ENCODE results near the gene C2orf49.
"Not testable (repeated sequence)": the region's sequence is repeated elsewhere in the genome, so short reads cannot be mapped to it uniquely, and the experiment has no call there.

C2orf49 gene

DNA sequence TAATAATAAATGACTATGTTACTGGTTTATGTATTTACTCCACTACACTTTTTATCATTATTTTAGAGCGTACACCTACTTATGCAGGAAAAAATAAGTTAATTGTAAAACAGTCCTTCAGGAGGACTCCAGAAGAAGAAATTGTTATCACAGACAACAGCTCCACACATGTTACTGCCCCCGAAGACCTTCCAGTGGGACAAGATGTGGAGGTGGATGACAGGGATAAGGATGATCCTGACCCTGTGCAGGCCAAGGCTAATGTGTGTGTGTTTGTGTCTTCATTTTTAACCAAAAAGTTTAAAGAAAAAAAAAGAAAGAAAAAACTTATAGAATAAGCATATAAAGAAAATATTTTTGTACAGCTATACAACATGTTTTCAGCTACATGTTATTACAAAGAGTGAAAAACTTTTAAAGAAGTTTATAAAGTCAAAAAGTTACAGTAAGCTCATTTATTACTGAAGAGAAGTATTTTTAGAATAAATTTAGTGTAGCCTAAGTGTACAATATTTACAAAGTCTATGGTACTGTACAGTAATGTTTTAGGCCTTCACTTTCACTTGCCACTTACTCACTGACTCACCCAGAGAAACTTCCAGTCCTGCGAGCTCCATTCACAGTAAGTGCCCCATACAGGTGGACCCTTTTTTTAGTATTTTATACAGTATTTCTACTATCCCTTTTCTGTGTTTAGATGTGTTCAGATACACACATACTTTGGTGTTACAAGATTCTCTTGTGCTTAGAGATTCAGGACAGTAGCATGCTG is 15.3 kb upstream of the C2orf49 start:
- no peak overlapping the region for H3K27ac ChIP-seq (ENCODE audit: low read depth, low read length)
- H3K4me1 ChIP-seq (ENCODE audit: insufficient read depth, low read length): peaks cover 18% of the 10 kb centered on the region; the same call in 1 of the 2 replicates
- 94% methylated on average over 2 of the region's 3 CpGs for WGBS

DNA sequence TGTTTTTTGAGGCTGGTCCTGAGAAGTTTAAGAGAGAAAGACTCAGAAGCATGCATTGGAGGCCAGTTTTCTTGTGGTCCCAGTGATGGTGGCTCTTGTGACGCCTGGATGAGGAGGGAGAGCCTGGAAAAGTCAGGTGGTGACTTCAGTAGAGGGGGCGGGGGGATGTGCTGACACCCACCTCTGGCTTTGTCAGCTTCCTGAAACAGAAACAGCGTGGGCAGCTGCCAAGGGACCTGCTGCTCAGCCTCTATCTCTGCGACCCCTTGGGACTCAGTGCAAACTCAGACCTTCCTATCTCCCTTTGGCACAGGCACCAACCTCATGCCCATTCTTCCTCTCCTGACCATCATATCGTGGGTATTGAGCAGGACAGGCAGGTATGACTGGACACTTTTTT is 14.2 kb upstream of the C2orf49 start:
- Histone ChIP-seq H3K27ac (ENCODE audit: low read depth, low read length) (no peak overlapping the region), H3K4me3 (ENCODE audit: low read length) (no peak overlapping the region), H3K4me1 (ENCODE audit: insufficient read depth, low read length) (peaks cover 18% of the 10 kb centered on the region; the same call in 1 of the 2 replicates), H3K27me3 (ENCODE audit: insufficient read depth, low read length) (no peaks in the 10 kb centered on the region), H3K9ac (ENCODE audit: low read depth, low read length) (no peak overlapping the region), H3K9me3 (ENCODE audit: insufficient read depth, low read depth, low read length) (no peaks in the 10 kb centered on the region), H3K36me3 (ENCODE audit: insufficient read depth, low read length) (no peaks in the 10 kb centered on the region)
- WGBS: 90% methylated on average over 5 of the region's 5 CpGs

More for the DNA sequence above, 15.3 kb upstream of the C2orf49 start:
- no peaks in the 10 kb centered on the region for H3K36me3 ChIP-seq (ENCODE audit: insufficient read depth, low read length)
- H3K4me3 ChIP-seq (ENCODE audit: low read length): no peak overlapping the region
- no peak overlapping the region for H3K9ac ChIP-seq (ENCODE audit: low read depth, low read length)
- H3K9me3 ChIP-seq (ENCODE audit: insufficient read depth, low read depth, low read length): no peaks in the 10 kb centered on the region
- no peaks in the 10 kb centered on the region for H3K27me3 ChIP-seq (ENCODE audit: insufficient read depth, low read length)

DNA sequence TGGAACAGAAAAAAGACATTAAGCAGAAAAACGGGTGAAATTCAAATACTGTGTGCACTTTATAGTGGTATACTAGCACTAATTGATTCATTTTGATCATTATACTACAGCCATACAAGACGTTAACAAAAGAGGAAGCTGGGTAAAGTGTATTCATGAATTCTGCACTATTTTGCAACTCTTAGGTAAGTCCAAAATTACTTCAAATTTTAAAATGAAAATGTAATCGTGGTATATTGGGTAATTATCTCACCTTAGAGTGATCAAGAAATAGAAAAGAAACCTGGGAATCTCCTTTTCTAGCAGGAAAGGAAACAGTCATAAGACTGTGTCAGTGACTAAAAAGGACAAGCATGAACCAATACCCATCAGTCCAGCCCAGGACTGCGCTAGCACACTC is 13.2 kb upstream of the C2orf49 start:
- Histone ChIP-seq H3K4me1 (ENCODE audit: insufficient read depth, low read length) (peaks cover 18% of the 10 kb centered on the region; the same call in 1 of the 2 replicates), H3K9ac (ENCODE audit: low read depth, low read length) (no peak overlapping the region), H3K27me3 (ENCODE audit: insufficient read depth, low read length) (no peaks in the 10 kb centered on the region), H3K9me3 (ENCODE audit: insufficient read depth, low read depth, low read length) (no peaks in the 10 kb centered on the region), H3K27ac (ENCODE audit: low read depth, low read length) (no peak overlapping the region), H3K36me3 (ENCODE audit: insufficient read depth, low read length) (no peaks in the 10 kb centered on the region), H3K4me3 (ENCODE audit: low read length) (no peak overlapping the region)
- WGBS: 100% methylated on average over 2 of the region's 4 CpGs

DNA sequence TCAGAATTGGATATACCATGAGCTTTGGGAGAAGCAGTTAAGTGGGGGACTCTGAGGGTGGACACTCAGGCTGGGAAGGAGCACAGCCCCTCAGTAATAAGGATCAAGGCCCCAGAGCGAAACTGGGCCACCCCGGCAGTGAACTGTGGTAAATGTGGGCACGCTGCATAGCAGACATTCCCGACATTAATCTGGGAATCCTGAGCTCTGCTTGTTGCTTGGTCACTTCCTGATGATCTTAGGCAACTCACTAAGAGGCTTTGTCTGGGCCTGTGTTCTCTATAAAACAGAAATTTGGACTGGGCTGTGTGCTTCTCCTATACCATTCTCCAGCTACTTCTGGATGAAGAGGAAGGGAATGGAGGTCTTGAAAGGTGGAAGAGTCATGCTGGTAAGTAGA is 12.6 kb upstream of the C2orf49 start:
- Histone ChIP-seq H3K9me3 (ENCODE audit: insufficient read depth, low read depth, low read length) (no peaks in the 10 kb centered on the region), H3K27ac (ENCODE audit: low read depth, low read length) (peak overlapping the region; percentile 22; the same call in 1 of the 2 replicates), H3K4me1 (ENCODE audit: insufficient read depth, low read length) (peaks cover 18% of the 10 kb centered on the region; the same call in 1 of the 2 replicates), H3K9ac (ENCODE audit: low read depth, low read length) (no peak overlapping the region), H3K4me3 (ENCODE audit: low read length) (no peak overlapping the region), H3K27me3 (ENCODE audit: insufficient read depth, low read length) (no peaks in the 10 kb centered on the region), H3K36me3 (ENCODE audit: insufficient read depth, low read length) (no peaks in the 10 kb centered on the region)
- WGBS: 89% methylated on average over 4 of the region's 4 CpGs

DNA sequence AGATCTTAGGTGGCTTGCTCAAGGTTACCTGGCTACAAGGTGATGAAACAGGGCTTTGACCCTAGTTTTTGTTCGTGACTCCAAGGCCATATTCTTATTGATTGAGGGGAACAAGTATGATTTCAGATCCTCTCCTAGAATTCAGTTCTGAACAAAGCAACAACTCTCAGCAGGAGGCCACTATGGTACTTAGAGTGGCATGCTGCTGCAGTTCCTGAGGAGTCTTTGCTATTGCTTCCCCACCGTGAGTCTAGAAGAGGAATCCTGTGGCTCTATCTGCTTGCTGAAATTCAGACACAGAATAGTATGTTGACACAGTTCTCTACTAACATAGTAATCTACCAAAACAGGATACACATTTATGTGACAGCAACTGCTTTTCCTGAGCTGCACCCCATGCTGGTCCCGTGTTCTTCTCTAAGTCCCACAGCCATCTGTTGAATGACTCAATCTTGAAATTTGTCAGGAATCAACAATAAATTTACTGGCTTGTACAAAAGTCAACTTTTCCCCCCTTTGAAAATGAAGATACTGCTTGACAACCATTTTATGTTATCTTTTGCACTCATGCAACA is 11.9 kb upstream of the C2orf49 start:
- Histone ChIP-seq H3K27me3 (ENCODE audit: insufficient read depth, low read length) (0 out of 2 replicates have a peak, but pooled peaks cover 3% of the 10 kb centered on the region), H3K4me3 (ENCODE audit: low read length) (no peak overlapping the region), H3K9ac (ENCODE audit: low read depth, low read length) (no peak overlapping the region), H3K36me3 (ENCODE audit: insufficient read depth, low read length) (no peaks in the 10 kb centered on the region), H3K9me3 (ENCODE audit: insufficient read depth, low read depth, low read length) (no peaks in the 10 kb centered on the region), H3K4me1 (ENCODE audit: insufficient read depth, low read length) (peaks cover 23% of the 10 kb centered on the region), H3K27ac (ENCODE audit: low read depth, low read length) (peak overlapping the region; percentile 22; the same call in 1 of the 2 replicates)
- 82% methylated on average over 3 of the region's 3 CpGs for WGBS

DNA sequence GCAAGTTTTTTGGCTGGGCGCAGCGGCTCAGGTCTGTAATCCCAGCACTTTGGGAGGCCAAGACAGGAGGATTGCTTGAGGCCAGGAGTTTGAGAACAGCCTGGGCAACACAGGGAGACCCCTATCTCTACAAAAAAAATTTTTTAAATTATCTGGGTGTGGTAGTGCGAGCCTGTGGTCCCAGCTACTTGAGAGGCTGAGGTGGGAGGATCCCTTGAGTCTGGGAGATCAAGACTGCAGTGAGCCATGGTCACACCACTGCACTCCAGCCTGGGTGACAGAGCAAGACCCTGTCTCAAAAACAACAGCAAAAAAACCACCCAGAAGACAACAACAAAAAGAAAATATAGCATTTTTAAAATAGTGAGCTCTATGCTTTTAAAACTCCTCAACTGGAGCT is 10.1 kb upstream of the C2orf49 start:
- H3K27ac ChIP-seq (ENCODE audit: low read depth, low read length); H3K27me3 ChIP-seq (ENCODE audit: insufficient read depth, low read length); H3K9me3 ChIP-seq (ENCODE audit: insufficient read depth, low read depth, low read length); H3K4me3 ChIP-seq (ENCODE audit: low read length); H3K9ac ChIP-seq (ENCODE audit: low read depth, low read length); H3K36me3 ChIP-seq (ENCODE audit: insufficient read depth, low read length): not testable (repeated sequence)
- H3K4me1 ChIP-seq (ENCODE audit: insufficient read depth, low read length): peaks cover 23% of the 10 kb centered on the region
- 98% methylated on average over 3 of the region's 3 CpGs for WGBS

DNA sequence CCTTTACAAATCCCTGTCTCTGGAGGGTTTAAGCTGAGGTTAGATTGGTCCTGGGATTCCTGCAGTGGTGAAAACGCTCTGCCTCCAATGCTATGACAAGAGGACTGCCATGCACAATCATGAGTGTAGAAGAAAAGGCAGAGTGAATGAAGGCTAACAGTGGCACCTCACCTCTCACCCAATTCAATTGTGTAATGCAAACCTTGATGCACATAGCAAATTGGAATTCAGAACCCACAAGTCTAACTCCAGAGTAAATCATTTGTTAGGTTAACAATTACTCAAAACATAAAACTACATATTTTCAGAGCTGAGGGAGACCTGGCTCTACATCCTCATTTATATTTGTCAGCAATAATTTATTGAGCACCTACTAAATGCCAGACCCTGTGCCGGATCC is 9.7 kb upstream of the C2orf49 start:
- Histone ChIP-seq H3K4me3 (ENCODE audit: low read length) (no peak overlapping the region), H3K27me3 (ENCODE audit: insufficient read depth, low read length) (0 out of 2 replicates have a peak, but pooled peaks cover 9% of the 10 kb centered on the region), H3K9me3 (ENCODE audit: insufficient read depth, low read depth, low read length) (no peaks in the 10 kb centered on the region), H3K27ac (ENCODE audit: low read depth, low read length) (no peak overlapping the region), H3K4me1 (ENCODE audit: insufficient read depth, low read length) (peaks cover 23% of the 10 kb centered on the region), H3K36me3 (ENCODE audit: insufficient read depth, low read length) (no peaks in the 10 kb centered on the region), H3K9ac (ENCODE audit: low read depth, low read length) (no peak overlapping the region)
- 98% methylated on average over 2 of the region's 2 CpGs for WGBS

DNA sequence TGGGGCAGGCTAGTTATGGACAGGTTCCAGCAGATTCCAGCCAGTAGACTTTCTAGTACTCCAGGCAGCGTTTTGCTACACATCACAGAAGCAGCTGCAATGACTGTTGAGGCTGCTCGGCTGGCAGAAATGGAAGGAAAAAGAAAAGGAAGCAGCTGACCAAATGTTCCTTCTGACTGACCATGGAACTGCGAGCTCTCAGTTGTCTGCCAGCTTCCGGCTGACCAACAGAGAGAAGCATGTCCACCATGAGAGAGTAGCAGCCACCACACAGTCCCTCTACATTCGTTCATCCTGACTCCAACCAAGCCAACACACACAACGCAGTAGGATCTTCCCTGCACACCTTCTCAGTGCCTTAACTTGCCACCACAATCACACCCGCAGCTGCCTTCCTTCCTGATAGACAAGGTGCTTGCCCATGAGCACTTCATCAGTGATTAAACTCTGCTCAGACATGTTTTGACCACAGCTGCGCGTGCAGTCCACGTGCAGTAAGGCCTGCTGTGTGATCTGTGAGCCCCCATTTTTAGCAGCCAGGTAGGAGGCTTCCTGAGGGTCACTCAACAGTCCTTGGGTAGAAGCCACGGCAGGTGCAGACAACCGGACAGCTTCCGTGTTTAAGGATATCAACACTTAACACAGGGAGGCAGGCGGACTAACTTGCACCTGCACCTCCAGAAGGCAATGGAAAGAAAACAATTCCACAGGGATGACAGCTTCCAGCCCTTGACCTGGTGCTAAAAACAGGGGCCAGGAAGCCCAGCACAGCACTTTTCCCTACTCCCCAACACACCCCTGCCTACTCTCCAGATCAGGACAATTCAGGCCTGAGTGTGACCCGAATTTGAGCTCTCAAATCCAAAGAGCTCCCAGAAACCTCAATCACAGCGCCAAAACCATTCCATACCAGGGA is 8.8 kb upstream of the C2orf49 start:
- peak overlapping the region; percentile 54 for H3K9ac ChIP-seq (ENCODE audit: low read depth, low read length)
- H3K27ac ChIP-seq (ENCODE audit: low read depth, low read length): no peak overlapping the region
- peak overlapping the region; percentile 73 for H3K4me3 ChIP-seq (ENCODE audit: low read length)
- H3K4me1 ChIP-seq (ENCODE audit: insufficient read depth, low read length): peaks cover 23% of the 10 kb centered on the region
- no peaks in the 10 kb centered on the region for H3K9me3 ChIP-seq (ENCODE audit: insufficient read depth, low read depth, low read length)
- 0 out of 2 replicates have a peak, but pooled peaks cover 9% of the 10 kb centered on the region for H3K27me3 ChIP-seq (ENCODE audit: insufficient read depth, low read length)
- WGBS: 76% methylated on average over 16 of the region's 16 CpGs
- H3K36me3 ChIP-seq (ENCODE audit: insufficient read depth, low read length): no peaks in the 10 kb centered on the region

DNA sequence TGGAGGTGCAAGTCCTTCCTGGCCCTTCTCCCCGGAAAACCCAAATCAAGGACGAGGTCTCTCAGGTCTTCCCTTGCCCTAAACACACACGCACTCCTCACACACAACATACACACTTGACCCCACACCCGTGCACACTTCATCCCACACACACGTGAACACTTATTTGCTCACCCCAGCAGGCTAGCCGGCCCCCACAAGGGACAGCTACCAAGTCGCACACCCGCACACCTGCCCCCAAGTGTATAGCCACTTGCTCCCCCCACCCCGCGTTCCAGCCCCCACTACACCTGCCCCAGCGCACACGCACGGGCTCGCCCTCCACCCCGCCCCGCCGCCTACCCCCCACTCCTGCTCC is 8.2 kb upstream of the C2orf49 start:
- 2% methylated on average over 14 of the region's 17 CpGs for WGBS
- no peak overlapping the region for H3K27ac ChIP-seq (ENCODE audit: low read depth, low read length)

DNA sequence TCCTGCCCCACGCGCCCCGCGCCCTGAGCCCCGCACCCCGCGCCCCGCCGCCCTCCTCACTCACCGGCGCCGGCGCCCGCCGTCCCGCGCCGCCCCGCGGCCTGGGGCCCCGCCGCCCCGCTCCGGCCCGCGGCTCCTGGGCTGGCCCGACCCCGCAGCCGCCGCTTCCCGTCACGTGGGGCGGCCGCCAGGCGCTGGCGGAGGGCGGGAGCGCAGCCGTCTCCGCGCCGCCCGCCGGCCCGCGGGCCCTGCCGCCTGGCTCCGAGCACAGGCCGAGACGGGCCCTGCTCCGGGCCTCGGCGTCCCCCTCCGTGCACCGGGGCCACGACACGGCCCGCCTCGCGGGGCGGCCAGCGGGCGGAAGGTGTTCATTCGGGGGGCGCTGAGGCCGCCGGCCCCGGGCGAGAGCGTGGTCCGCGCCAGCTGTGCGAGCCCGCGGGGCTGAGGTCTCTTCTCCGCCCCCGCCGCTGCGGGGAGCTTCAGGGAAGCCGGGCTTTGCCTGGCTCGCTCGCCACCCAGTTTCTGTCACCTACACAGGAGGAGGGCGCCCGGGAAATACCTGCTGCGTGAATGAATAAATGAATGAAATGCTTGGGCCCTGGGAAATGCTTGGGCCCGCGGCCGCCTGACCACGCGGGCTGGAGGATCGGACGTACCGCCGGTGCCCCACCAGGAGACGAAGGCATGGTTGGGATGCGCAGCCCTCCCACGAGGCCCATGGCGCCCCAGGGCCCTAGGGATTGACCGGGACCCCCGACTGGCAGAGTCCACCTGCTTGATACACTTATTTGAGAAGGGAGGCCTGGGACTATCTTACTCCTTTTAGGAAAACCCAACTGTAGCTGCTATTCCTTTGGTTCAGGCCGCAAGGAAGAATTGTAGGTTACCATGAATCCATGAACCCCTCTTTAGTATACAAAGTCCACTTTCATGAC is 7.5 kb upstream of the C2orf49 start, which contains the start of gene TGFBRAP1:
Gene TGFBRAP1, minus strand, starts transcription at position 175 of the 935 bp plus-strand sequence. CDS start 21,434 bp downstream, outside the sequence.
- H3K4me3 ChIP-seq (ENCODE audit: low read length): peak within 1 kb of the TSS; percentile 74
- WGBS: 3% methylated on average over 101 of the region's 101 CpGs
- H3K9ac ChIP-seq (ENCODE audit: low read depth, low read length): peak within 1 kb of the TSS; percentile 91
- H3K4me1 ChIP-seq (ENCODE audit: insufficient read depth, low read length): peaks cover 16% of the 10 kb centered on the region
- peak within 1 kb of the TSS; percentile 66 for H3K27ac ChIP-seq (ENCODE audit: low read depth, low read length)
- H3K27me3 ChIP-seq (ENCODE audit: insufficient read depth, low read length): 0 out of 2 replicates have a peak, but pooled peaks cover 9% of the 10 kb centered on the region
- no peaks in the 10 kb centered on the region for H3K9me3 ChIP-seq (ENCODE audit: insufficient read depth, low read depth, low read length)
- peaks cover 10% of the 10 kb centered on the region; the same call in 1 of the 2 replicates for H3K36me3 ChIP-seq (ENCODE audit: insufficient read depth, low read length)

More for the DNA sequence above, 8.2 kb upstream of the C2orf49 start:
- H3K4me3 ChIP-seq (ENCODE audit: low read length): peak overlapping the region; percentile 73
- H3K36me3 ChIP-seq (ENCODE audit: insufficient read depth, low read length): peaks cover 4% of the 10 kb centered on the region; the same call in 1 of the 2 replicates
- H3K27me3 ChIP-seq (ENCODE audit: insufficient read depth, low read length): 0 out of 2 replicates have a peak, but pooled peaks cover 9% of the 10 kb centered on the region
- H3K9ac ChIP-seq (ENCODE audit: low read depth, low read length): peak overlapping the region; percentile 54
- no peaks in the 10 kb centered on the region for H3K9me3 ChIP-seq (ENCODE audit: insufficient read depth, low read depth, low read length)
- H3K4me1 ChIP-seq (ENCODE audit: insufficient read depth, low read length): peaks cover 23% of the 10 kb centered on the region
